ENCODE measurements around the gene GFRA1.

GFRA1 gene

DNA sequence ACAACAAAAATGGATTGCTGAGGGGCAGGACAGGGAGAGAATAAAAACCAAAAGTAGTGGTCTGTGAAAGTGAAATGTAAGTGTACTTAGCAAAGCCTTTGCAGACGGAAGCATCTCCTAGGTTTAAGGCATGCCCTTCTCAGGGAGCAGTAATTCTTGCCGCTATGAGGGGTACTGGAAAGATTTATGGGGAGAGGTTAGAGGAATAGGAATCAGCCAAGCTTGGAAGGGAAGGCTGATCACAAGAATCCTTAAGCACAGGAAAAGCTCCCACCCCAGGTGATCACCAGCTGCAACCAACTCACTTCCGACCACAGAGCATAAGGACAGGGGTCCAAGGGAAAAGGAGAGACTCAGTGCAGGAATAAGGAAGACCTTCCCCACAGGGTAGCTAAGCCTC, 10.3 kb downstream of the GFRA1 start:
- Mint-ChIP-seq H3K4me3 (no peak overlapping the region), H3K27me3 (peaks cover 8% of the 10 kb centered on the region), H3K27ac (no peak overlapping the region), H3K9me3 (no peaks in the 10 kb centered on the region), H3K4me1 (ENCODE audit: low read depth) (no peaks in the 10 kb centered on the region), H3K36me3 (ENCODE audit: low read depth) (no peaks in the 10 kb centered on the region)
- intact Hi-C loops (cut with micrococcal nuclease) = no loop called here

DNA sequence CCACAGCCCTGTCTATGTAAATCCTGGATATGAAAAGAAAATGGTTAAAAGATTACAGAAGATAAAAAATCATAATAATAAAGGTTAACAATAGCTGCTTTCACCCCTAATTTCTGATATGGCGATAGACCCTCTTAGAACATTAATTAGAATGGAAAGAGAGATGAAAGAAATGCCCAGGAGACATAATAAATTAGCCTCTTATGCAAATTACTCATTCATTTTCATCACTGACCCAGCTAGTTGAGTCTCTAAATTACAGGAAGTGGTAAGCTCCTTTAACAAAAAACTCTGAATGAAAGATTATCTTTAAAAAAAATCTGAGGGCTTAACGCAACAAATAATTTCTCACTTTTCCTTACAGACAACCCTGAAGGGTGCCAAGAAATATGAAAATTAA, 12.4 kb downstream of the GFRA1 start:
- Mint-ChIP-seq H3K4me3 (no peak overlapping the region), H3K27ac (no peak overlapping the region), H3K4me1 (ENCODE audit: low read depth) (no peaks in the 10 kb centered on the region), H3K9me3 (no peaks in the 10 kb centered on the region), H3K27me3 (peaks cover 5% of the 10 kb centered on the region), H3K36me3 (ENCODE audit: low read depth) (no peaks in the 10 kb centered on the region)
- intact Hi-C loops (cut with micrococcal nuclease) = no loop called here

DNA sequence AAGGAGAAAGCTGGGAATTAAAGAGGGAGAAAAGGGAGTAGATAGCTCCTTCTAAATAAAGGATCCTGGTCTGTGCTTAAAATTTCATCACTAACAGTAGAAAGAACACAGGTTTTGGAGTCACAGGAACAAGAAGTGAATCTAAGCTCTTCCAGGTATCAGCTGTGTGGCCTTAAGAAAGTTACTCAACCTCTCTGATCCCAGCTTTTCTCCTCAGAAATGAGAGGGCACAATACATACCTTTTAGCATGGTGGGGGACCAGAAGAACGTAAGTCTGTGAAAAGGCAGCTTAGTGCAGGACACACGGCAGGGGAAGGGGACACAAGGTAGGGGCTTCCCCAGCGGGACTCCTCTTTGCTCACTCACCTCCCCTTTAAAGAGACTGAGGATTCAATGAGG, 13.4 kb downstream of the GFRA1 start:
- no peak overlapping the region for H3K4me3 Mint-ChIP-seq
- H3K27ac Mint-ChIP-seq = no peak overlapping the region
- peaks cover 7% of the 10 kb centered on the region for H3K27me3 Mint-ChIP-seq
- no peaks in the 10 kb centered on the region for H3K4me1 Mint-ChIP-seq (ENCODE audit: low read depth)
- H3K36me3 Mint-ChIP-seq (ENCODE audit: low read depth) = no peaks in the 10 kb centered on the region
- H3K9me3 Mint-ChIP-seq = no peaks in the 10 kb centered on the region
- intact Hi-C loops (cut with micrococcal nuclease) = no loop called here

DNA sequence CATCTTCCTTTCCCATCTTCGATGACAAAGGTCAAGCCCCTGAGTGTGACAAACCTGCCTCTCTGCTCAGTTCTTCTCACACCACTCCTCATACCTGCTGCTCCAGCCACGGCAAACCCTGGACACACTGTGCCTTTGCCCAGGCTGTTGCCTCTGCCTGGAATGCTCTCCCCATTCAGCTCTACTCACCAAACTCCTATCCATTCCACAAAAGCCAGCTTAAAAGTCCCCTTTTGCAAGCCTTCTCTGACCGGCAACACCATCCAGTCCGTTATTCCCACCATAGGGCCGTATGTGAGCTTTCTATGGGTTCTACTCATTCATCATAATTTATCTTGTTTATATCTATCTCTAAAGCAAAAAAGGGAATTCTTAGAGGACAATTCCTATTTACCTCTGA, 15.2 kb downstream of the GFRA1 start:
- Mint-ChIP-seq H3K4me1 (ENCODE audit: low read depth) (no peaks in the 10 kb centered on the region), H3K4me3 (no peak overlapping the region), H3K27me3 (peaks cover 7% of the 10 kb centered on the region), H3K27ac (no peak overlapping the region), H3K36me3 (ENCODE audit: low read depth) (no peaks in the 10 kb centered on the region), H3K9me3 (no peaks in the 10 kb centered on the region)
- intact Hi-C loops (cut with micrococcal nuclease) = no loop called here

DNA sequence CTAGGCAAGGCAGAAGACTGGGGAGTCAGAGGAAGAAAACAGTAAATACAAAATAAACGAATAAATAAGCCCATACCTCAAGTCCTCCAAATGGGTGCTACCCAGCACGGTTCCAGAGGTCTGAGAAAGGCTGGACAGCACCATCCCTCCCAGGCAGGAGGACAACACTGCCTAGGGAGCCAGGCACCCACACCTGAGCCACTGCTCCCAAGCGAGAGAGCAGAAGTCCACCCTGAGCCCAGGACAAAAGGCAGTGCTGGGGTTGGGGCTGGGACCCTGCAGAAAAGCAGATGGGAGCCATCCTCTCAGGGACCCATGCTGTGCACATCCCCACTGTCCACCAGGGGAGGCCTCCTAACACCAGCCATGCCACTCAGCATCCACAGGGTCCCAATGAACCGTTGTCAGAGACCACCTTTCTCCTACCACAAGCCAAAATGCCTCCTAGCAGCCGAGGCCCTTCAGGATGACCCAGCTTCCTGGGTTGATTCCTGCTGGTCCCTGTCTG, 16.2 kb downstream of the GFRA1 start:
- H3K9me3 Mint-ChIP-seq = no peaks in the 10 kb centered on the region
- no peak overlapping the region for H3K4me3 Mint-ChIP-seq
- intact Hi-C loops (cut with micrococcal nuclease) = no loop called here
- H3K27ac Mint-ChIP-seq = no peak overlapping the region
- H3K27me3 Mint-ChIP-seq = peaks cover 7% of the 10 kb centered on the region
- no peaks in the 10 kb centered on the region for H3K36me3 Mint-ChIP-seq (ENCODE audit: low read depth)
- H3K4me1 Mint-ChIP-seq (ENCODE audit: low read depth) = no peaks in the 10 kb centered on the region

DNA sequence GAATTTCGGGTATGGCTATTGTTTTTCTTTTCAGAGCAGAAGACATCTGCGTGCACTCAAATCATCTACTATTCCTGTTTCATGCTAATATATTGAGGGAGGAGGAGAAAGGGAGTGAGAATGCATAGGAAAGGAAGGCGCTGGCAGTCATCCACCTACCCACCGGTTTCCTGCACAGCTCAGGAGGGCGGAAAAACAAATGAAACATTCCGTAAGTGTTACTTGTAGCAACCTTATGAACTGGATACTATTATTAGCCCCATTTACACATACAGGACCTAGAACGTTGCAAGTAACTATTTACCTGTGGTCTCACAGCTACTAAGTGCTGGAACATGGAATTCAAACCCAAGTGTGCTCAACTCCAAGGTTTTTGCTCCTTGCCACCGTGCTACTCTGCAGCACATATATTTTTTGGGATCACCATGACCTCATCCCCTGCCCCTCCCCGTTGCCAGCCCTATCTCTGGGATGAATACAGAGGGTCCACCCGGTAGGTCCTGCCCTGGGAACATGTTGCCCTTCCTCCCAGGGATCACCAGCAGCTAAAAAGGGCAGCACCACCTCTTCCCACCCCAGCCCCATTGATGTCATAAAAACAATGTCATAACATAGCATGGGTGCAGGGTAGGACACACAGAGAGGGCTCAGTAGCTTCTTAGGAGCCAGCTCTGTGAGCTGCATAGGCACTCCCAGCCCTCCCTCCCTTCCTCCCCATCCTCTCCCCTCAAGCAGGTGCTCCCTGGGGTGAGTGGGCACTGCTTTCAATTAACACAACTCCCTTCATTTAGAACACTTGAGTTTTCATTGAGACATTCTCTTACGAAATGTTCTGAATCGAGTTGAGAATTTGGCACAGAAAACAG, 16.9 kb downstream of the GFRA1 start:
- intact Hi-C loops (cut with micrococcal nuclease) = no loop called here
- Mint-ChIP-seq H3K36me3 (ENCODE audit: low read depth) (no peaks in the 10 kb centered on the region), H3K27ac (no peak overlapping the region), H3K4me3 (no peak overlapping the region), H3K27me3 (peaks cover 6% of the 10 kb centered on the region), H3K4me1 (ENCODE audit: low read depth) (no peaks in the 10 kb centered on the region), H3K9me3 (no peaks in the 10 kb centered on the region)

DNA sequence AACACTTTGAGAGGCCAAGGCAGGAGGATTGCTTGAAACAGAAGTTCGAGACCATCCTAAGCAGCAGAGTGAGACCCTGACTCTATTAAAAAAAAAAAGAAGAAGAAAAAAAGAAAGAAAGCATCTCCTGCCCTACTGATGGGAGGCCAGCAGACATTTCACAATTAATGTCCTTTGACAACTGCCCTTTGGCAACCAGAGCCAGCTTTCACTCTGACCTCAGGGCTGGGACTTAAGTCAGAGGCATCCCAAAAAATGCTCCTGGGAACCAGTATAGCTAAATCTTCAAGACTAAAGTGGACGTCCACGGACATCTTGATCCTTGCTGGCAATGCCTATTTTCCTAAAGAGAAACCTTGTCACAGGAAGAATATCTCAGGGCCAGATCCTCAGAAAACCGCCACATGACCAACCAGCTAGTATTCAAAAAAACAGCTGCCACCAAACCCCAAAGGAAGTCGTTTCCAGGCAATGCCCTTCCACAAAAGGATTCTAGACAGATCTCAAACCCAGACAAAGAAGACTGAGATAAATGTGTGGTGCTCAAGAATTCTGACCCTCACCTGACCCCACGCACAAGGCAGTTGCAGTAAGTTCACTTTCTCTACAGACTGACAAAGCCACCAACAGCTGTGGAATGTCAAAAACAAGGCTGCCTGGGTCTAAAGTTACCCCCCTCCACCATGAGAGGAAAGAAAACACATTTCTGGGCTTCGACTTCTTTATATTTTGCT, 18.4 kb downstream of the GFRA1 start:
- H3K27me3 Mint-ChIP-seq = peaks cover 6% of the 10 kb centered on the region
- no peaks in the 10 kb centered on the region for H3K36me3 Mint-ChIP-seq (ENCODE audit: low read depth)
- intact Hi-C loops (cut with micrococcal nuclease) = no loop called here
- H3K27ac Mint-ChIP-seq = no peak overlapping the region
- H3K9me3 Mint-ChIP-seq = no peaks in the 10 kb centered on the region
- no peak overlapping the region for H3K4me3 Mint-ChIP-seq
- H3K4me1 Mint-ChIP-seq (ENCODE audit: low read depth) = no peaks in the 10 kb centered on the region

DNA sequence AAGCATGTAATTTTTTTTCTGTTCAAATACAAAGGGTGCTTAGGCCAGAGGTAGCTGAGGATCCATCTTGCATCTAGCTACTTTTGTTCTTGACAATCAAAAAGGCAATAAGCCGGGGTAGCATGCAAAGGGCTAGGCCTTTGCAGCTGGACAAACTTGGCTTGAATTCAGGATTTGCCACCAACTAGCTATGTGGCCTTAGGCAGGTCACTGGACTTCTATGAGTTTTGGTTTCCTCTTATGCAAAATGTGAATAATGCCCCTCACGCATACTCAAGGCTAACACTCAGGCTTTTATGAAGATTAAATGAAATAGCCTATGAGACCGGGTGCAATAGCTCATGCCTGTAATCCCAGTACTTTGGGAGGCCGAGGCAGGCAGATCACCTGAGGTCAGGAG, 19.3 kb downstream of the GFRA1 start:
- no peak overlapping the region for H3K4me3 Mint-ChIP-seq
- no peaks in the 10 kb centered on the region for H3K36me3 Mint-ChIP-seq (ENCODE audit: low read depth)
- intact Hi-C loops (cut with micrococcal nuclease) = no loop called here
- H3K4me1 Mint-ChIP-seq (ENCODE audit: low read depth) = no peaks in the 10 kb centered on the region
- peaks cover 6% of the 10 kb centered on the region for H3K27me3 Mint-ChIP-seq
- H3K9me3 Mint-ChIP-seq = no peaks in the 10 kb centered on the region
- no peak overlapping the region for H3K27ac Mint-ChIP-seq

DNA sequence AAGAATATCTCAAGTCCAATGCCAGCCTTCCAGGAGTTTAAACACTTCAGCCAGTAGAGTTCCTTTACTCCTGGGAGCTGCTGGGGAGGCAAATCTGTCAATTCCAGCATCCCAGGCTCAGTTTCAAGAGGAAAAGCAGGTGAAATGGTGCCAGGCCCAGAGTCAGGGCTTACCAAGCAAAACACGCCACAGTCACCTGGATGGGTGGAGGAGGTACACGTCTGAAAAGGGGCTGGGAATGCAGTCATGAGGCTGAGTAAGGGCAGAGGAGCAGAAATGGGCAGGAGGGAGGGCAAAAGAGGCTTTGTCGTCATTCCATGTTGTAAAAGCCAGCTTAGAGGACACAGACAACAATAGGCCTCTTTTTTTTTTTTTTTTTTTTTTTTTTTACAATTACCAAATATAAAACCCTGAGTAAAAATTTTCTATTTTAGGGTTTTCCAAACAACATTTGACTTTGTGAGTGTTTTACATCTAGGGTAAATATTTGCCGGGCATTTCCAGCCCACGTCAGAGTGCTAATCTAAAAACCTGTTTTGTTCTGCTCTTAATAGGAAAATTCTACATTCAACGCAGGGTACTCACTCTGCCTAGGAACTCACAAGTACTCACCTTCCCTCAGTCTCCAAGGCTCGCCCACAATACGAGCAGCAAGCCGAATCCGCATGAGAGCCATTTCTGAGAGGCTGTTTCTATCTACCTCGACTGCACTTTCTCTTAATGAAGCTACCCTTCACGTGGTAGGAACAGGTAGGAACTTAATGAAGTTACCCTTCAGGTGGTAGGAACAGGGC, 21.2 kb downstream of the GFRA1 start:
- H3K4me1 Mint-ChIP-seq (ENCODE audit: low read depth) = no peaks in the 10 kb centered on the region
- H3K36me3 Mint-ChIP-seq (ENCODE audit: low read depth) = no peaks in the 10 kb centered on the region
- no peak overlapping the region for H3K4me3 Mint-ChIP-seq
- H3K27ac Mint-ChIP-seq = no peak overlapping the region
- intact Hi-C loops (cut with micrococcal nuclease) = no loop called here
- H3K9me3 Mint-ChIP-seq = no peaks in the 10 kb centered on the region
- peaks cover 4% of the 10 kb centered on the region for H3K27me3 Mint-ChIP-seq

DNA sequence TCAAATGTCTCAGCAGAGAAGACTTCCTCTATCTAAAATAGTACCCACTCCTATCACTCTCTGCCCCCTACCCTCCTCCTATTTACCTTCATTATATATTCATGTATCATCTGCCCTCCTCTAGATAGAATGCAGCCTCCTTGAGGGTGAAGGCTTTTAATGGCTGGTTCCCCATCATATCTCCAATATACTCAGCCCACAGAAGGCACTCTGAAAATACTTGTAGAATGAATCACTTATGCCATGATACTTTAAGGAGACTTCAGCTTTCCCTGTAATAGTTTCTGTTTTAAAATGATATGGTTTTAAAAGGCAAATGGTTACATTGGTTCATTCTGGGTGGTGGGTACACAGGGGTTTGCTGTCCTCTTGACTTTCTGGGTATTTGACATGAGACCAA, 25.3 kb downstream of the GFRA1 start:
- intact Hi-C loops (cut with micrococcal nuclease) = no loop called here
- Mint-ChIP-seq H3K4me1 (ENCODE audit: low read depth) (peaks cover 5% of the 10 kb centered on the region), H3K27ac (no peak overlapping the region), H3K27me3 (no peaks in the 10 kb centered on the region), H3K36me3 (ENCODE audit: low read depth) (no peaks in the 10 kb centered on the region), H3K4me3 (no peak overlapping the region), H3K9me3 (no peaks in the 10 kb centered on the region)

DNA sequence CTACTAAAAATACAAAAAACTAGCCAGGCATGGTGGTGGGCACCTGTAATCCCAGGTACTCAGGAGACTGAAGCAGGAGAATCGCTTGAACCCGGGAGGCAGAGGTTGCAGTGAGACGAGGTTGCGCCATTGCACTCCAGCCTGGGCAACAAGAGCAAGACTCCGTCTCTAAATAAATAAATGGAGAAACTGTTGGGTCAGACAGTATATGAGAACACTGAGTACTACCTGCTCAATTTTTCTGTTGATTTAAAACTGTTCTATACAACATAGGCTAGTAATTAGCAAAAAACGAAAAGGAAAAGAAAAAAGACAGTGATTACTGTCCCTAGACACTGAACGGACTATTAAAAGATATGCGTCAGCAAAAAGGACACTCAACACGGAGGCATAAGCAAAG, 26.7 kb downstream of the GFRA1 start:
- peaks cover 5% of the 10 kb centered on the region for H3K4me1 Mint-ChIP-seq (ENCODE audit: low read depth)
- no peaks in the 10 kb centered on the region for H3K27me3 Mint-ChIP-seq
- intact Hi-C loops (cut with micrococcal nuclease) = no loop called here
- no peak overlapping the region for H3K4me3 Mint-ChIP-seq
- H3K27ac Mint-ChIP-seq = no peak overlapping the region
- no peaks in the 10 kb centered on the region for H3K36me3 Mint-ChIP-seq (ENCODE audit: low read depth)
- no peaks in the 10 kb centered on the region for H3K9me3 Mint-ChIP-seq

DNA sequence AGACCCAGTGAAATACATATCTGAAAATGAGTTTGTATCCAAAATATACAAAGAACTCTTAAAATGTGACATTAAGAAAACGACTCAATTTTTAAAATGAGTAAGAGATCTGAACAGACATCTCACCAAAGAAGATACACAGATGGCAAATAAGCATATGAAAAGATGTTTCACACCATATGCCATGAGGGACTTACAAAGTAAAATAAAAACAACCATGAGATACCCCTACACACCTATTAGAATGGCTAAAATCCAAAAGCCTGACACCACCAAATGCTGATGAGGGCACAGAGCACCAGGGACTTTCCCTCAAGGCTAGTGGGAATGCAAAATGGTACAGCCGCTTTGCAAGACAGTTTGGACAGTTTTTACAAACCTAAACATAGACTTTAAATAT, 27.9 kb downstream of the GFRA1 start:
- Mint-ChIP-seq H3K27ac (no peak overlapping the region), H3K4me3 (no peak overlapping the region), H3K9me3 (no peaks in the 10 kb centered on the region), H3K27me3 (no peaks in the 10 kb centered on the region), H3K4me1 (ENCODE audit: low read depth) (peaks cover 5% of the 10 kb centered on the region), H3K36me3 (ENCODE audit: low read depth) (no peaks in the 10 kb centered on the region)
- intact Hi-C loops (cut with micrococcal nuclease) = no loop called here

DNA sequence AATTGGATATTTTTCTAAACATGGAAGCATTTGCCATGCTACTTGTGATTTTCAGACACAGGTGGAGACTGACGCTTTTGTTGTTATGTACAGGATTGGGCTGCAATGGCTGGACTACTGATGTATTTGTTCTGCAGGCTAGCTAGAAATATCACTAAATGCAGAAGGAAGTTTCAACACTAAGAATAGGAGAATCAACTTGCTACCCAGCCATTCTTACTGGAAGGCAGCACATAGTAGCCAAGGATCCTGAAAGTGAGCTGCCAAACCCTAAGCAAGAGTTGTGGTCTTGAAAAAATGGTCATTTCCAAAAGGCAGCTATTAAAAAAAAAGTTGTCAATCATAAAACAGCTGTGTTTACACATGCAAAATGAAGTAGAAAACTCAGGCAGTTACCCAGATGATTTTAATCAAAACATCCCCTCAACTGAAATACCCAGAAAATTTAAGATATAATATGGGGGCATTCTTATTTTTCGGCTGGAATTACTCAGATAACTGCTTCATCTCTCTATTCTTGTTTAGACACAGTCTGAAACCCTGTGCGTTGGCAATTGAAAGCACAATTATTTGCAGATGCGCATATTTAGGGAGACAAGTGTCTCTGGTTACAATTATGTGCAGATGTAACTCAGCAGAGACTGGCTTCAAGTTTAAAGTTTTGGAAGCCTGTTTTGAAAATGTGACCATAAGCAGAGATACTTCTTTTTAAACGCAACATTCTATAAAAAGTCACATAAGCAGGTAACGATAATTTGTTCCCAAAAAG, 31.2 kb downstream of the GFRA1 start:
- H3K27ac Mint-ChIP-seq = no peak overlapping the region
- peaks cover 5% of the 10 kb centered on the region for H3K4me1 Mint-ChIP-seq (ENCODE audit: low read depth)
- intact Hi-C loops (cut with micrococcal nuclease) = no loop called here
- no peaks in the 10 kb centered on the region for H3K36me3 Mint-ChIP-seq (ENCODE audit: low read depth)
- H3K4me3 Mint-ChIP-seq = no peak overlapping the region
- H3K9me3 Mint-ChIP-seq = no peaks in the 10 kb centered on the region
- no peaks in the 10 kb centered on the region for H3K27me3 Mint-ChIP-seq
